OCI-LY3 (cell line): ENCODE data around the gene ECI2.

Experiments used
- EZH2phosphoT487 ChIP-seq: fragments of 200-600 bp; shearing (Covaris generic); IDR thresholded peaks from 2 replicates; pipeline ENCODE4 v1.6.1; 2018; ENCODE audit warnings: antibody characterized with exemption, mixed run types, low read depth
- TF ChIP-seq, protein P1 (sequence below): fragments of 200-600, 300-600 bp; sonication (generic); IDR thresholded peaks from 2 replicates; pipeline ENCODE4 v1.5.1; 2014; ENCODE audit warnings: antibody characterized with exemption, low read length, low read depth

DNA sequence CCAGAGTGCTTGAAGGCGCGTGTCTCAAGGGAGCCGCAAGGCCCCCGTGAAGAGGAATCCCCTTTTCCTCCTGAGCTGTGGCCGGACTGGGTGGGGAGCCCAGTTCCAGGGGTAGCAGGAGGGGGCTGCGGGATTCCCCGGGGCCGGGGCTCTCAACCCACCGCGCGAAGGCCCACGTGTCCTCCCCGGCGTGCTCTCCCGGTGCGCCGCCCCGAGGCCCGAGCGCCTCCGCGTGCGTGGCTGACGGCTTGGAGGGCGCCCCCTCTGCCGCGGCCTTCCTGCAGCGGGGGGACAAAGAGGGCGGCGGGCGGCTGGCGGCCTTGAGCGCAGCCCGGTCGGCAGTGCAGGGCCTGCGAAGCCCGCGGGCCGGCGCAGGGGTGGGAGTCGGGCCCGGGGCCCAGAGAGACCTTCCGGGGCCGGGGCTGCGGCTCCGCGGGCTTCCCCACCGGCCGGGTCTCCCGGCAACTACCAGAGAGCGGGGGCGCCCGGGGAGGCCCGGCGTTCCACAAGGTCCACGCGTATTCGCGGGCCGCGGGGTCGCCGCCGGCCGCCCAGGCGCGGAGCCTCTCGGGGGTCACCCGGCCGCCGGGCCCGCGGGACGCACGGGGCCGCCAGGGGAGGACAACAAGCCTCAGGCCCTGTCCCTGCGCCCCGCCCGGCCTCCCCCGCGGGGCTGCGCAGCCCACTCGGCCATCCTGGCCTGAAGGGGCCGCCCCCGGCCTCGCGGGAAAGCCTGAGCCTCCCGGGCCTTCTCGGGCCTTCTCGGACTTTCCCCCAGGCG lies 56.5 kb downstream of the ECI2 start, which contains the start of gene FAM217A:
- TF ChIP-seq, protein P1, sequence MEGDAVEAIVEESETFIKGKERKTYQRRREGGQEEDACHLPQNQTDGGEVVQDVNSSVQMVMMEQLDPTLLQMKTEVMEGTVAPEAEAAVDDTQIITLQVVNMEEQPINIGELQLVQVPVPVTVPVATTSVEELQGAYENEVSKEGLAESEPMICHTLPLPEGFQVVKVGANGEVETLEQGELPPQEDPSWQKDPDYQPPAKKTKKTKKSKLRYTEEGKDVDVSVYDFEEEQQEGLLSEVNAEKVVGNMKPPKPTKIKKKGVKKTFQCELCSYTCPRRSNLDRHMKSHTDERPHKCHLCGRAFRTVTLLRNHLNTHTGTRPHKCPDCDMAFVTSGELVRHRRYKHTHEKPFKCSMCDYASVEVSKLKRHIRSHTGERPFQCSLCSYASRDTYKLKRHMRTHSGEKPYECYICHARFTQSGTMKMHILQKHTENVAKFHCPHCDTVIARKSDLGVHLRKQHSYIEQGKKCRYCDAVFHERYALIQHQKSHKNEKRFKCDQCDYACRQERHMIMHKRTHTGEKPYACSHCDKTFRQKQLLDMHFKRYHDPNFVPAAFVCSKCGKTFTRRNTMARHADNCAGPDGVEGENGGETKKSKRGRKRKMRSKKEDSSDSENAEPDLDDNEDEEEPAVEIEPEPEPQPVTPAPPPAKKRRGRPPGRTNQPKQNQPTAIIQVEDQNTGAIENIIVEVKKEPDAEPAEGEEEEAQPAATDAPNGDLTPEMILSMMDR: no peak
- TF ChIP-seq EZH2phosphoT487: no peak
